A549 (cell line): ENCODE measurements around the gene KRT6C. TPM values are rescaled to one million over a fixed set of nuclear protein-coding genes. Genes with fewer than 3 reads are reported as not detected.
A peak's percentile ranks its signal among the peaks of the same experiment; 100 is the strongest.
"Not testable (repeated sequence)": the region's sequence is repeated elsewhere in the genome, so short reads cannot be mapped to it uniquely, and the experiment has no call there.

Source experiments
- ATAC-seq, 2 experiments: fragments of 200-7000 bp in 1 of 2; fragments of >200 bp in 1 of 2; cut with Nextera tagmentation in 1 of 2; cut with Tn5 transposase in 1 of 2; 3 replicates each; pipeline versions ENCODE4 v1.8.0 to v1.9.1; 2018 to 2020; ENCODE audit warnings: mild to moderate bottlenecking in 1 of 2, moderate library complexity in 1 of 2
- CTCF ChIA-PET: fragments of 300-600 bp; sonication (Branson Sonifier 250); formaldehyde crosslinking; extraction: SDS; loops from one replicate; lab custom pipeline; 2021; ENCODE audit warnings: antibody characterized with exemption, inconsistent platforms; lab: Yijun Ruan, JAX
- POLR2A ChIA-PET: fragments of 350-600 bp; formaldehyde crosslinking; extraction: SDS; loops from one replicate; lab custom pipeline; 2021; ENCODE audit warnings: antibody characterized with exemption, inconsistent platforms; lab: Yijun Ruan, JAX
- DNase-seq, 2 experiments: peaks; one replicate each; pipeline versions ENCODE4 v3.0.0 to v3.0.0-alpha.2; 2011 to 2016; ENCODE audit warnings: low read depth in 1 of 2, low spot score in 1 of 2
- FAIRE-seq: peaks from 2 replicates; lab custom pipeline; 2011; peaks lifted over from hg19 to GRCh38; lab: Jason Lieb, UNC
- H3K27ac ChIP-seq, 2 experiments: fragments of >200 bp; sonication (Bioruptor Twin); formaldehyde crosslinking; 3 replicates each; pipeline ENCODE4 v1.5.1; 2016 to 2017
- H3K4me1 ChIP-seq: fragments of >200 bp; sonication (Bioruptor Twin); formaldehyde crosslinking; 3 replicates; pipeline ENCODE4 v1.6.1; 2016
- H3K4me2 ChIP-seq: fragments of >200 bp; sonication (Bioruptor Twin); formaldehyde crosslinking; 3 replicates; pipeline ENCODE4 v1.6.1; 2016
- H3K4me3 ChIP-seq: fragments of >200 bp; sonication (Bioruptor Twin); formaldehyde crosslinking; 3 replicates; pipeline ENCODE4 v1.5.1; 2016
- H3K9me3 ChIP-seq: fragments of >200 bp; sonication (Bioruptor Twin); formaldehyde crosslinking; 3 replicates; pipeline ENCODE4 v1.6.1; 2016
- CBX8 ChIP-seq: fragments of 200-600 bp; sonication (generic); IDR thresholded peaks from 2 replicates; pipeline ENCODE4 v1.6.1; 2016
- EHF ChIP-seq: fragments of 250-450 bp; sonication (Bioruptor Pico); IDR thresholded peaks from 2 replicates; pipeline ENCODE4 v1.5.0; 2020; ENCODE audit warnings: mild to moderate bottlenecking
- EHMT2 ChIP-seq: fragments of 200-600 bp; sonication (generic); IDR thresholded peaks from 2 replicates; pipeline ENCODE4 v1.6.1; 2016; ENCODE audit warnings: antibody characterized with exemption, low read depth, mild to moderate bottlenecking, moderate library complexity
- ESRRA ChIP-seq: fragments of 150-350 bp; IDR thresholded peaks from 2 replicates; pipeline ENCODE4 v1.6.1; 2014; ENCODE audit warnings: mild to moderate bottlenecking, low read length, borderline replicate concordance
- FOSL2 ChIP-seq, 2 experiments: fragments of 450-650 bp in 1 of 2; fragments of >200 bp in 1 of 2; sonication (Bioruptor Twin) in 1 of 2; formaldehyde crosslinking; IDR thresholded peaks; 2 replicates each; pipeline versions ENCODE4 v1.5.0 to v1.6.1; 2016 to 2020; ENCODE audit warnings: mild to moderate bottlenecking in 1 of 2, moderate library complexity in 1 of 2
- HEYL ChIP-seq: fragments of 250-450 bp; sonication (Bioruptor Pico); IDR thresholded peaks from 2 replicates; pipeline ENCODE4 v1.8.0; 2021; ENCODE audit warnings: mild to moderate bottlenecking, moderate library complexity
- HOXA7 ChIP-seq: fragments of 250-450 bp; sonication (Bioruptor Pico); IDR thresholded peaks from 2 replicates; pipeline ENCODE4 v1.5.0; 2020; ENCODE audit warnings: mild to moderate bottlenecking, moderate library complexity
- JUN ChIP-seq, 2 experiments: fragments of >200 bp; sonication (Bioruptor Twin); formaldehyde crosslinking; IDR thresholded peaks; 2 replicates in 1 of 2; 3 replicates in 1 of 2; pipeline ENCODE4 v1.6.1; 2016 to 2017
- NFE2L2 ChIP-seq: fragments of 150-350 bp; conservative IDR thresholded peaks from 2 replicates; pipeline ENCODE4 v1.6.1; 2014; ENCODE audit warnings: low read length
- POLR2A ChIP-seq: IDR thresholded peaks from 2 replicates; pipeline ENCODE4 v1.6.1; 2012; ENCODE audit warnings: mild to moderate bottlenecking, low read length
- RARB ChIP-seq: fragments of 250-450 bp; sonication (Bioruptor Pico); IDR thresholded peaks from 2 replicates; pipeline ENCODE4 v1.8.0; 2021; ENCODE audit warnings: mild to moderate bottlenecking, moderate library complexity
- RNF2 ChIP-seq: fragments of 200-600 bp; sonication (generic); IDR thresholded peaks from 2 replicates; pipeline ENCODE4 v1.6.1; 2016; ENCODE audit warnings: low read depth, mild to moderate bottlenecking, antibody characterized with exemption, moderate library complexity, borderline replicate concordance
- ZNF302 ChIP-seq: fragments of 250-450 bp; sonication (Bioruptor Pico); IDR thresholded peaks from 2 replicates; pipeline ENCODE4 v1.9.0; 2021; ENCODE audit warnings: inconsistent platforms, mild to moderate bottlenecking, moderate library complexity
- WGBS: methylation state at CpG from one replicate; pipeline ENCODE4 v1.1.6; 2017; ENCODE audit errors: missing lambda C conversion rate; 5-methylcytosine and 5-hydroxymethylcytosine counted together
- polyA plus RNA-seq, 4 experiments: library from polyadenylated mRNA; depleted of rRNA in 3 of 4; stranded (reverse); fragments of >200 nt; fragmentation: RNase III in 1 of 4; extraction: RNeasy Plus Mini Kit Qiagen cat#74134 plus additional on column Dnase treatment in 1 of 4; gene quantifications; 2 replicates in 3 of 4; 3 replicates in 1 of 4; pipeline ENCODE4 v1.2.3, GENCODE V29; 2011 to 2017
- TF ChIP-seq, protein P1 (sequence below): fragments of >200 bp; sonication (Bioruptor Twin); formaldehyde crosslinking; IDR thresholded peaks from 3 replicates; pipeline ENCODE4 v1.6.1; 2016
- TF ChIP-seq, protein P2 (sequence below): fragments of 250-450 bp; sonication (Bioruptor Pico); IDR thresholded peaks from 2 replicates; pipeline ENCODE4 v1.5.0; 2020; ENCODE audit warnings: low read depth, mild to moderate bottlenecking, moderate library complexity
- TF ChIP-seq, protein P3 (sequence below): fragments of 450-650 bp; IDR thresholded peaks from 2 replicates; pipeline ENCODE4 v1.6.1; 2014; ENCODE audit warnings: antibody characterized with exemption
- TF ChIP-seq, protein P4 (sequence below): fragments of >200 bp; sonication (Bioruptor Twin); formaldehyde crosslinking; IDR thresholded peaks from 2 replicates; pipeline ENCODE4 v1.6.1; 2016
- TF ChIP-seq, protein P5 (sequence below): IDR thresholded peaks from 2 replicates; pipeline ENCODE4 v1.6.1; 2012

Gene KRT6C
- polyA plus RNA-seq, 2 of the 4 experiments (the other 2 are of a cell fraction): not detected

DNA sequence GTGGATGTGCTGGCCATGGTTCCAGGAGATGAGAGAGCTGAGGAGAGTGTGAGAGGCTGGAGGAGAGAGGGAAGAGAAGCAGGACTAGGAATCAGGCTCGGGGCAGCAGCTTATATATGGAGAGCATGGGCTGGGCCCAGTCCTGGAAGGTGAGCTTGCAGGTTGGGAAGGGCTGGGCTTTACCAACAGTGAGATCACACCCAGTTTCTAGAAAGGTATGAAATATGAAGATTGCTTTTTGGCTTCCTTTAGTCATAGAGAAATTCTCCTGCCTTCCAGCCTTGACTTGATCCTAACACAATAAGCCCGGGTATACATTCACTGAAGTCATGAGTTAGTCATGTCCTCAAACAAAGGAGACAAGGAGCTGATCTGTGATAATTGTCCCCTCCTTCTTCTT is 19.6 kb upstream of the KRT6C start, which contains the start of gene KRT6A:
Gene KRT6A, minus strand, starts transcription at position 86 of the 400 bp plus-strand sequence. Its CDS starts 69 bp downstream, at position 17.
- H3K4me2 ChIP-seq: no peak within 1 kb of the TSS
- peaks cover 37% of the 10 kb centered on the region for H3K4me1 ChIP-seq
- POLR2A ChIA-PET: no interaction called here
- DNase-seq (no peak), FAIRE-seq (no peak), ATAC-seq (no peak)
- 54% methylated on average over 2 of the region's 2 CpGs for WGBS
- H3K4me3 ChIP-seq: no peak within 1 kb of the TSS
- peak within 1 kb of the TSS; percentile 12 to 23; a peak in 3 of 6 replicates for H3K27ac ChIP-seq
- CTCF ChIA-PET: interaction anchor here (1.5 kb wide), 1 partner anchor 121 kb away, joined by 4 read pairs; no protein-coding TSS in a partner anchor
- H3K9me3 ChIP-seq: no peaks in the 10 kb centered on the region
- TF ChIP-seq FOSL2 (IDR thresholded peaks at IDR 0.05): no peak
- TF ChIP-seq FOSL2 (CRISPR knock-in tag; IDR thresholded peaks at IDR 0.05): no peak
- TF ChIP-seq HOXA7: no peak
- TF ChIP-seq NFE2L2: no peak
- TF ChIP-seq, protein P1, sequence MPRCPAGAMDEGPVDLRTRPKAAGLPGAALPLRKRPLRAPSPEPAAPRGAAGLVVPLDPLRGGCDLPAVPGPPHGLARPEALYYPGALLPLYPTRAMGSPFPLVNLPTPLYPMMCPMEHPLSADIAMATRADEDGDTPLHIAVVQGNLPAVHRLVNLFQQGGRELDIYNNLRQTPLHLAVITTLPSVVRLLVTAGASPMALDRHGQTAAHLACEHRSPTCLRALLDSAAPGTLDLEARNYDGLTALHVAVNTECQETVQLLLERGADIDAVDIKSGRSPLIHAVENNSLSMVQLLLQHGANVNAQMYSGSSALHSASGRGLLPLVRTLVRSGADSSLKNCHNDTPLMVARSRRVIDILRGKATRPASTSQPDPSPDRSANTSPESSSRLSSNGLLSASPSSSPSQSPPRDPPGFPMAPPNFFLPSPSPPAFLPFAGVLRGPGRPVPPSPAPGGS: no peak
- no peak for TF ChIP-seq CBX8
- TF ChIP-seq, protein P2, sequence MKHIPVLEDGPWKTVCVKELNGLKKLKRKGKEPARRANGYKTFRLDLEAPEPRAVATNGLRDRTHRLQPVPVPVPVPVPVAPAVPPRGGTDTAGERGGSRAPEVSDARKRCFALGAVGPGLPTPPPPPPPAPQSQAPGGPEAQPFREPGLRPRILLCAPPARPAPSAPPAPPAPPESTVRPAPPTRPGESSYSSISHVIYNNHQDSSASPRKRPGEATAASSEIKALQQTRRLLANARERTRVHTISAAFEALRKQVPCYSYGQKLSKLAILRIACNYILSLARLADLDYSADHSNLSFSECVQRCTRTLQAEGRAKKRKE (CRISPR knock-in tag): no peak
- no peak for TF ChIP-seq EHF
- TF ChIP-seq EHMT2: no peak
- TF ChIP-seq, protein P3, sequence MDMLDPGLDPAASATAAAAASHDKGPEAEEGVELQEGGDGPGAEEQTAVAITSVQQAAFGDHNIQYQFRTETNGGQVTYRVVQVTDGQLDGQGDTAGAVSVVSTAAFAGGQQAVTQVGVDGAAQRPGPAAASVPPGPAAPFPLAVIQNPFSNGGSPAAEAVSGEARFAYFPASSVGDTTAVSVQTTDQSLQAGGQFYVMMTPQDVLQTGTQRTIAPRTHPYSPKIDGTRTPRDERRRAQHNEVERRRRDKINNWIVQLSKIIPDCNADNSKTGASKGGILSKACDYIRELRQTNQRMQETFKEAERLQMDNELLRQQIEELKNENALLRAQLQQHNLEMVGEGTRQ: no peak
- TF ChIP-seq RARB (CRISPR knock-in tag): no peak
- TF ChIP-seq JUN (IDR thresholded peaks at IDR 0.05): no peak
- no peak for TF ChIP-seq RNF2
- TF ChIP-seq ESRRA: no peak
- TF ChIP-seq, protein P4, sequence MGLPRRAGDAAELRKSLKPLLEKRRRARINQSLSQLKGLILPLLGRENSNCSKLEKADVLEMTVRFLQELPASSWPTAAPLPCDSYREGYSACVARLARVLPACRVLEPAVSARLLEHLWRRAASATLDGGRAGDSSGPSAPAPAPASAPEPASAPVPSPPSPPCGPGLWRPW: no peak
- no peak for TF ChIP-seq HEYL
- TF ChIP-seq, protein P5, sequence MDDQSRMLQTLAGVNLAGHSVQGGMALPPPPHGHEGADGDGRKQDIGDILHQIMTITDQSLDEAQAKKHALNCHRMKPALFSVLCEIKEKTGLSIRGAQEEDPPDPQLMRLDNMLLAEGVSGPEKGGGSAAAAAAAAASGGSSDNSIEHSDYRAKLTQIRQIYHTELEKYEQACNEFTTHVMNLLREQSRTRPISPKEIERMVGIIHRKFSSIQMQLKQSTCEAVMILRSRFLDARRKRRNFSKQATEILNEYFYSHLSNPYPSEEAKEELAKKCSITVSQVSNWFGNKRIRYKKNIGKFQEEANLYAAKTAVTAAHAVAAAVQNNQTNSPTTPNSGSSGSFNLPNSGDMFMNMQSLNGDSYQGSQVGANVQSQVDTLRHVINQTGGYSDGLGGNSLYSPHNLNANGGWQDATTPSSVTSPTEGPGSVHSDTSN: no peak
- TF ChIP-seq POLR2A: no peak
- TF ChIP-seq ZNF302: no peak
- TF ChIP-seq, all 56 proteins: peak for 0

DNA sequence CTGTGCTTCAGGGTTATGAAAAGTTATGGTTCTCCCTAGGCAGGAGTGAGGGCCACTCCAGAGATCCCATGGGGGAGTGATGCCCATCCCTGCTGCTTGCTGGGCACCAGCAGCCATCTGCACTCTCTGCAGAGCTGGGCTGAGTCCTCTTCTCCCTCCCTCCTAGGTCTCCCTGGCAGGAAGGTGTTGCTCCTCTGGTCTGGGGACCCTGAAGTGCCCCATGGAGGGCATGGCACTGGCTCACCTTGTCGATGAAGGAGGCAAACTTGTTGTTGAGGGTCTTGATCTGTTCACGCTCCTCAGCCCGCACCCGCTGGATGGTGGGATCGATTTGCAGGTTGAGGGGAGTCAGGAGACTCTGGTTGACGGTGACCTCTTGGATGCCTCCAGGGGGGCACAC is 18.8 kb upstream of the KRT6C start:
- POLR2A ChIA-PET, H3K4me3 ChIP-seq, ATAC-seq, H3K9me3 ChIP-seq, H3K4me2 ChIP-seq, DNase-seq, H3K27ac ChIP-seq, CTCF ChIA-PET, FAIRE-seq: not testable (repeated sequence)
- peaks cover 37% of the 10 kb centered on the region for H3K4me1 ChIP-seq
- 86% methylated on average over 2 of the region's 6 CpGs for WGBS

DNA sequence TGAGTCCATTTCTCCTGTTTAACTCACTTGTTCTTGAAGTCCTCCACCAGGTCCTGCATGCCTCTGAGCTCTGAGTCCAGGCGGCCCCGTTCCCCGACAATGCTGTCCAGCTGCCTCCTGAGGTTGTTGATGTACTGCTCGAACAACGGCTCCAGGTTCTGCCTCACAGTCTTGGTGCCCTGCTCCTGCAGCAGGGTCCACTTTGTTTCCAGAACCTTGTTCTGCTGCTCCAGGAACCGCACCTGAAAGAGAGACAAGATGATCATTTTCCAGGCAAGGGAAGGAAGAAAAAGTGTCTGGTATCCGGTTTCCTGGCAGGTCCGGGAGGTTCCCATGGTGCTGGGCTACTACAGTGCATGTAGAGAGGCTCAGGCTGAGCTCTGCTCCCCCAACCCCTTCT is 17.9 kb upstream of the KRT6C start:
- FAIRE-seq, H3K27ac ChIP-seq, CTCF ChIA-PET, POLR2A ChIA-PET, H3K4me3 ChIP-seq, ATAC-seq, H3K4me2 ChIP-seq, H3K9me3 ChIP-seq, DNase-seq: not testable (repeated sequence)
- H3K4me1 ChIP-seq: peaks cover 29% of the 10 kb centered on the region
- WGBS: 70% methylated on average over 8 of the region's 8 CpGs
